K562 (cell line): Measurements from ENCODE around the gene MOB1B. TPM values are rescaled to one million over a fixed set of nuclear protein-coding genes. Genes with fewer than 3 reads are reported as not detected.

Source experiments
- CBX5 ChIP-seq: IDR thresholded peaks from 2 replicates; pipeline ENCODE4 v1.6.1; 2014; ENCODE audit warnings: low read depth, borderline replicate concordance
- CLOCK ChIP-seq: fragments of 250-450 bp; sonication (Bioruptor Pico); IDR thresholded peaks from 2 replicates; pipeline ENCODE4 v1.4.0; 2020; ENCODE audit warnings: mild to moderate bottlenecking, moderate library complexity, borderline replicate concordance
- EP400 ChIP-seq: fragments of 450-650 bp; IDR thresholded peaks from 2 replicates; pipeline ENCODE4 v1.6.1; 2017; ENCODE audit warnings: antibody characterized with exemption, mild to moderate bottlenecking, moderate library complexity
- KHSRP ChIP-seq: fragments of 450-650 bp; IDR thresholded peaks from 2 replicates; pipeline ENCODE4 v1.6.1; 2017
- PKNOX1 ChIP-seq: fragments of 450-650 bp; IDR thresholded peaks from 2 replicates; pipeline ENCODE4 v1.6.1; 2016
- PML ChIP-seq: IDR thresholded peaks from 2 replicates; pipeline ENCODE4 v1.6.1; 2012; ENCODE audit warnings: low read length, inconsistent platforms
- POLR2H ChIP-seq: IDR thresholded peaks from 2 replicates; pipeline ENCODE4 v1.6.1; 2016; ENCODE audit warnings: missing genetic modification characterization, low read depth, mild to moderate bottlenecking, control low read depth, missing compliant biosample characterization, moderate library complexity
- PTRF ChIP-seq: fragments of 450-650 bp; IDR thresholded peaks from 2 replicates; pipeline ENCODE4 v1.6.1; 2016; ENCODE audit warnings: mild to moderate bottlenecking, missing genetic modification characterization, missing compliant biosample characterization
- ZNF197 ChIP-seq: fragments of 200-800 bp; sonication (Bioruptor generic); IDR thresholded peaks from 2 replicates; pipeline ENCODE4 v1.6.1; 2016; ENCODE audit warnings: low read depth, missing genetic modification characterization, missing compliant biosample characterization
- ZNF592 ChIP-seq: fragments of 450-650 bp; IDR thresholded peaks from 2 replicates; pipeline ENCODE4 v1.6.1; 2017; ENCODE audit warnings: antibody characterized with exemption, mild to moderate bottlenecking
- ZNF707 ChIP-seq: fragments of 250-450 bp; sonication (Bioruptor Pico); conservative IDR thresholded peaks from 2 replicates; pipeline ENCODE4 v1.8.0; 2022; ENCODE audit warnings: inconsistent platforms, mild to moderate bottlenecking, moderate library complexity
- polyA plus RNA-seq, 8 experiments: library from polyadenylated mRNA; depleted of rRNA in 4 of 8; stranded (reverse) in 5 of 8; unstranded in 3 of 8; fragments of >200 nt; fragmentation: Nextera tagmentation in 2 of 8; fragmentation: Illumina TruSeq in 1 of 8; extraction: Ambion mirVana in 2 of 8; extraction: Trizol in 1 of 8; gene quantifications; 2 replicates each; pipeline versions ENCODE4 v1.2.1 to v1.2.3, GENCODE V29; 2011 to 2014; ENCODE audit warnings: inconsistent platforms in 1 of 8, missing spikeins in 1 of 8
- total RNA-seq, 7 experiments: library from RNA; depleted of rRNA in 6 of 7; stranded (reverse); fragments of >200 nt in 6 of 7; fragmentation: Illumina TruSeq in 2 of 7; extraction: Trizol in 2 of 7; gene quantifications; 2 replicates each; pipeline versions ENCODE4 v1.2.1 to v1.2.3, GENCODE V29; 2011 to 2021; ENCODE audit warnings: low replicate concordance in 1 of 7
- TF ChIP-seq, protein P1 (sequence below): IDR thresholded peaks from 2 replicates; pipeline ENCODE4 v1.6.1; 2011; ENCODE audit not compliant: insufficient read length; ENCODE audit errors: extremely low read depth

Gene MOB1B
- total and polyA plus RNA-seq, 9 of the 15 experiments (the other 6 are each of a cell fraction or from before 2014, with no cell fraction given) = 8.4 to 37.8 (median 19.0) TPM

DNA sequence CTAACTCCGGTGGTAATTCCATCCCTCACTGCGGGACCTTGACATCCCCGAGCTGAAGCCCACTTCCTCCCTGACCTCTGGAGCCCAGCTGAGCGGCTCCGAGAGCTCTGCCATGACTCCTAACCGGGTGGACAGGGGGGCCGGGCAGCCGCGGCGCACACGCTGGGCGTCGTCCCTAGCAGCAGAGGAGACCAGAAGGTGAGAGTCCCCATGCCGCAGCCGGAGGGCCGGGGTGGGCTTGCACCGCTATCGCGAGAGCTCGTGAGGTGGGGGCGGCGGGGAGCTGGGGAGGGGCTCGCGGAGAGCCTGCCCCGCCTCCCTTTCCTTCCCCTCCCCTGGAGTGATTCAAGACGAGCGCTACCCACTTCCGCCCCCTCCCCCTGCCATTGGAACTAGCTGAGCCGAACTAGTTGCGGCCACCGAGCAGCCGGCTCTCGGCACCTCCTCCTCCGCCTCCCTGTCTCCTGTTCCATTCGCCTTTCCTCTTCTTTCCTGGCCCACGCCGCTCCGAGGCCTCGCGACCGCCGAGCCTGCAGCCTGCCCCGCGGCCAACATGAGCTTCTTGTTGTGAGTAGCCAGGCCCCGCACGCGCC lies at the start of gene MOB1B (continued):
- TF ChIP-seq ZNF592 (no peak), KHSRP (no peak; the same call in 1 of the 2 replicates), POLR2H (tag) (peak; percentile 61), PML (no peak), PTRF (tag) (no peak), CBX5 (0 out of 2 replicates have a peak, but pooled peaks have one; percentile 43), ZNF197 (CRISPR knock-in tag) (no peak), EP400 (peak; percentile 56), ZNF707 (CRISPR knock-in tag) (no peak), PKNOX1 (no peak), CLOCK (CRISPR knock-in tag) (no peak)
- TF ChIP-seq, protein P1, sequence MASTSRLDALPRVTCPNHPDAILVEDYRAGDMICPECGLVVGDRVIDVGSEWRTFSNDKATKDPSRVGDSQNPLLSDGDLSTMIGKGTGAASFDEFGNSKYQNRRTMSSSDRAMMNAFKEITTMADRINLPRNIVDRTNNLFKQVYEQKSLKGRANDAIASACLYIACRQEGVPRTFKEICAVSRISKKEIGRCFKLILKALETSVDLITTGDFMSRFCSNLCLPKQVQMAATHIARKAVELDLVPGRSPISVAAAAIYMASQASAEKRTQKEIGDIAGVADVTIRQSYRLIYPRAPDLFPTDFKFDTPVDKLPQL = no peak
